Hepatocyte (in vitro differentiated cells): Measurements from ENCODE around the gene TCF4. TPM values are rescaled to one million over a fixed set of nuclear protein-coding genes. Genes with fewer than 3 reads are reported as not detected.

Experiments used
- DNase-seq: peaks from one replicate; pipeline ENCODE4 v3.0.0-alpha.2; 2016; ENCODE audit warnings: low spot score
- H2AFZ ChIP-seq: fragments of 200-600 bp; sonication (generic); 2 replicates; pipeline ENCODE4 v1.6.0; 2016; ENCODE audit warnings: antibody characterized with exemption, mild to moderate bottlenecking
- H3K27ac ChIP-seq: fragments of 200-600 bp; sonication (generic); 2 replicates; pipeline ENCODE4 v1.5.1; 2016; ENCODE audit warnings: mild to moderate bottlenecking
- H3K27me3 ChIP-seq: fragments of 200-600 bp; sonication (generic); 2 replicates; pipeline ENCODE4 v1.6.1; 2016
- H3K36me3 ChIP-seq: fragments of 200-600 bp; sonication (generic); replicated peaks from 2 replicates; pipeline ENCODE4 v1.5.1; 2016; ENCODE audit warnings: low read depth; ENCODE audit not compliant: insufficient read depth
- H3K4me1 ChIP-seq: fragments of 200-600 bp; sonication (generic); 2 replicates; pipeline ENCODE4 v1.5.1; 2016; ENCODE audit warnings: mild to moderate bottlenecking, moderate library complexity; ENCODE audit not compliant: insufficient read depth
- H3K4me2 ChIP-seq: fragments of 200-600 bp; sonication (generic); 2 replicates; pipeline ENCODE4 v1.6.0; 2016
- H3K4me3 ChIP-seq: fragments of 200-600 bp; sonication (generic); 2 replicates; pipeline ENCODE4 v1.5.1; 2016; ENCODE audit warnings: mild to moderate bottlenecking
- H3K79me2 ChIP-seq: fragments of 200-600 bp; sonication (generic); 2 replicates; pipeline ENCODE4 v1.6.0; 2017; ENCODE audit warnings: mild to moderate bottlenecking
- H3K9me2 ChIP-seq: fragments of 200-600 bp; sonication (generic); replicated peaks from 2 replicates; pipeline ENCODE4 v1.6.0; 2017; ENCODE audit warnings: mild to moderate bottlenecking; ENCODE audit not compliant: insufficient read depth
- H3K9me3 ChIP-seq: fragments of 200-600 bp; sonication (generic); 2 replicates; pipeline ENCODE4 v1.5.1; 2016; ENCODE audit warnings: low read depth, mild to moderate bottlenecking
- H4K20me1 ChIP-seq: fragments of 200-600 bp; sonication (generic); 2 replicates; pipeline ENCODE4 v1.6.0; 2016; ENCODE audit warnings: mild to moderate bottlenecking; ENCODE audit not compliant: insufficient read depth, poor library complexity, severe bottlenecking
- EZH2 ChIP-seq: fragments of 200-600 bp; sonication (generic); IDR thresholded peaks from 2 replicates; pipeline ENCODE4 v1.6.1; 2016; ENCODE audit warnings: antibody characterized with exemption, mild to moderate bottlenecking, borderline replicate concordance
- EZH2phosphoT487 ChIP-seq: fragments of 200-600 bp; sonication (generic); IDR thresholded peaks from one replicate; pipeline ENCODE4 v1.6.1; 2018; ENCODE audit warnings: antibody characterized with exemption, mild to moderate bottlenecking, low read depth, moderate library complexity; ENCODE audit not compliant: unreplicated experiment, severe bottlenecking
- WGBS: methylation state at CpG from one replicate; pipeline ENCODE4 v1.1.6; 2016; ENCODE audit warnings: low lambda C conversion rate; ENCODE audit errors: missing lambda C conversion rate; 5-methylcytosine and 5-hydroxymethylcytosine counted together
- polyA plus RNA-seq: library from polyadenylated mRNA; unstranded; fragments of >200 nt; fragmentation: Nextera tagmentation; extraction: Ambion mirVana; gene quantifications from 2 replicates; pipeline ENCODE4 v1.2.1, GENCODE V29; 2016
- total RNA-seq: library from RNA; depleted of rRNA; stranded (reverse); fragments of >200 nt; gene quantifications from 2 replicates; pipeline ENCODE4 v1.2.3, GENCODE V29; 2014
- TF ChIP-seq, protein P1 (sequence below): fragments of 200-600 bp; sonication (generic); IDR thresholded peaks from 2 replicates; pipeline ENCODE4 v1.5.1; 2016; ENCODE audit warnings: antibody characterized with exemption, mild to moderate bottlenecking; ENCODE audit not compliant: poor library complexity

TCF4 gene
- total and polyA plus RNA-seq, 2 experiments from 2014 or later = 40.5 to 65.2 TPM

DNA sequence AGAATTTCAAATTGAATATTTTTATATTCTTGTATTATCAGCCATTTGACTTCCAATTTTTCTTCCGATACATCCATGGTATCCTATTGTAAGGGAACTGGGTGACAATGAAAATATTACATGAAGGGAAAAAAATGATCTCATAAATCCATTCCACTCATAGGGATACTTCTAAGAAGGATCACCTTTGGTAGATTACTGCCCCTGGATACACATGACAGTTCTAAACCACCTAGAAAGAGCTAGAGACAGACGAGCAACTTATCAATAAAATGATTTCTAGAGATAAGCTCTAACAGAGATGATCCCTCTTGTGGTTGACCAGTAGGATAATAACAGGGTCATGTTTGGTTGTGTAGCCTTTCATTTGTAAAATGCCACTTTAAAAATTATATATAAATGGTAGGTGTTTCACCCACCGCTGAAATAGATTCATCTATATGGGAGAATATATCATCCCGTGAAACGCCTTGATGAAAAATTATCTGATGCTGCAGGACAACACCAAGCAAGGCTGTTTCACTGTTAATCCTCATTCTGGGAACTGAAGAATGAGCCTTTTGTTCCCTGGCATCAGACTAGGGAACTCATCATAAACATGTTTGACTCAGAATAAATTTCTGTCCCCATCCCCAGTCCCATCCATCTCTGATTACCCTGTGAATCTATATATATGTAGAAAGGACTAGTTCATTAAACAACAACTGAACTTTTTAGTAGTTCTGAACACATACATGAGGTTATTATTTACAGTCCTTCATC is 180.0 kb downstream of the TCF4 start:
- Histone ChIP-seq H3K9me3 (no peaks in the 10 kb centered on the region), H3K9me2 (no peaks in the 10 kb centered on the region), H2AFZ (no peak overlapping the region), H3K36me3 (no peaks in the 10 kb centered on the region), H3K4me3 (no peak overlapping the region), H4K20me1 (no peaks in the 10 kb centered on the region), H3K4me2 (no peak overlapping the region), H3K4me1 (peaks cover 9% of the 10 kb centered on the region), H3K79me2 (peaks cover 51% of the 10 kb centered on the region), H3K27ac (no peak overlapping the region), H3K27me3 (no peaks in the 10 kb centered on the region)
- no peak for TF ChIP-seq EZH2phosphoT487
- TF ChIP-seq, protein P1, sequence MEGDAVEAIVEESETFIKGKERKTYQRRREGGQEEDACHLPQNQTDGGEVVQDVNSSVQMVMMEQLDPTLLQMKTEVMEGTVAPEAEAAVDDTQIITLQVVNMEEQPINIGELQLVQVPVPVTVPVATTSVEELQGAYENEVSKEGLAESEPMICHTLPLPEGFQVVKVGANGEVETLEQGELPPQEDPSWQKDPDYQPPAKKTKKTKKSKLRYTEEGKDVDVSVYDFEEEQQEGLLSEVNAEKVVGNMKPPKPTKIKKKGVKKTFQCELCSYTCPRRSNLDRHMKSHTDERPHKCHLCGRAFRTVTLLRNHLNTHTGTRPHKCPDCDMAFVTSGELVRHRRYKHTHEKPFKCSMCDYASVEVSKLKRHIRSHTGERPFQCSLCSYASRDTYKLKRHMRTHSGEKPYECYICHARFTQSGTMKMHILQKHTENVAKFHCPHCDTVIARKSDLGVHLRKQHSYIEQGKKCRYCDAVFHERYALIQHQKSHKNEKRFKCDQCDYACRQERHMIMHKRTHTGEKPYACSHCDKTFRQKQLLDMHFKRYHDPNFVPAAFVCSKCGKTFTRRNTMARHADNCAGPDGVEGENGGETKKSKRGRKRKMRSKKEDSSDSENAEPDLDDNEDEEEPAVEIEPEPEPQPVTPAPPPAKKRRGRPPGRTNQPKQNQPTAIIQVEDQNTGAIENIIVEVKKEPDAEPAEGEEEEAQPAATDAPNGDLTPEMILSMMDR = no peak
- TF ChIP-seq EZH2 = no peak
- WGBS = 91% methylated on average over 5 of the region's 5 CpGs
- DNase-seq = no peak

DNA sequence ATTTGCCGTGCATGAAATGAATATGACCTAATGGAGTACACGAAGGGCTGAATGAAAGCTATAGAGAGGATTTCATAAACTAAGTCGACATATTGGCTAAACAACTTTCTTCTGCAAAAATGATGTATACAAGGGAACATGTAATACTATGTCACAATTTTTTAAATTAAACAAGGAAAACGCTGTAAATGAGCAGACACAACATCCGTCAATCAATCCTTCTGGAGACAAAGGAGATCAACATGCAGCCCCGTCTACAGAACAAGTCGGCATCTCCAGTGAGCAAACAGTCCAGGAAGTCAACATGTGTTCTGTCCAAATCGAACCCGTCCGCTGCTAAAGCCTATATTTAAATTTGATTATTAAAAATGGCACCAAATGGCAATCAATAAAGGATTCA is 180.8 kb downstream of the TCF4 start:
- Histone ChIP-seq H3K27ac (peak overlapping the region; percentile 89), H3K4me3 (no peak overlapping the region), H3K4me2 (peak overlapping the region; percentile 74), H3K9me3 (no peaks in the 10 kb centered on the region), H3K79me2 (peaks cover 45% of the 10 kb centered on the region), H2AFZ (no peak overlapping the region), H3K36me3 (no peaks in the 10 kb centered on the region), H4K20me1 (no peaks in the 10 kb centered on the region), H3K9me2 (no peaks in the 10 kb centered on the region), H3K27me3 (no peaks in the 10 kb centered on the region), H3K4me1 (peaks cover 13% of the 10 kb centered on the region)
- no peak for DNase-seq
- WGBS = 80% methylated on average over 10 of the region's 10 CpGs
- TF ChIP-seq, protein P1 = no peak
- TF ChIP-seq EZH2 (no peak), EZH2phosphoT487 (no peak)

DNA sequence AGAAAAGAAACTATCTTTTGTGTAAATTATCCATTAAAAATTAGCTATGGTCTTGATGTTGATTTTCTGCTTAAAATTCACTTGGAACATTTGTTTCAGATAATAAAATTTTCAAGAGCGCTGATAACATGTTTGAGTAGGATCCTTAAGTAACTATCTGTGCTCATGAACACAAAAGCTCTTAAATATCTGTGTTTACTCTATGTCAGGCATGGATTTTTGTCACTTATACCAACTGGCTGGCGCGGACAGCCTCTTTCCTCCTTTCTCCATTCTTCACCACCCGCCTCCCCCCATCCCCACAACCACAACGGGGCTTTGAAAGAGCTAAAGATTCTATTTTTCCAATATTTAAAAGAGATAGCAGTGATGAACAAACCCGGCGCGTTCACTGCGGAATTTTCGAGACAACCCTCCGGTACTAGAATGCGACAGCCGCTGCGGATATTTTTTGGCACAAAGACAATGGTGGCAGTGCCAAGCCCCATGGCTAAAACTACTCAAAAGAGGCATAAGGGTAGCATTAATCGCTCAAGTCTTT is 181.5 kb downstream of the TCF4 start:
- Histone ChIP-seq H3K4me2 (peak overlapping the region; percentile 74), H3K27ac (peak overlapping the region; percentile 89), H3K4me3 (no peak overlapping the region), H3K27me3 (no peaks in the 10 kb centered on the region), H3K9me3 (no peaks in the 10 kb centered on the region), H3K4me1 (peaks cover 13% of the 10 kb centered on the region), H3K36me3 (no peaks in the 10 kb centered on the region), H3K9me2 (no peaks in the 10 kb centered on the region), H2AFZ (peak overlapping the region; percentile 29), H4K20me1 (no peaks in the 10 kb centered on the region), H3K79me2 (peaks cover 42% of the 10 kb centered on the region)
- WGBS = 60% methylated on average over 15 of the region's 15 CpGs
- TF ChIP-seq, protein P1 = no peak
- no peak for TF ChIP-seq EZH2phosphoT487
- TF ChIP-seq EZH2 = no peak
- DNase-seq = no peak
